Gastroesophageal sphincter (tissue), 4 donors: ENCODE results near the gene ZNF248. TPM values are rescaled to one million over a fixed set of nuclear protein-coding genes. Genes with fewer than 3 reads are reported as not detected.
"Not testable (repeated sequence)": the region's sequence is repeated elsewhere in the genome, so short reads cannot be mapped to it uniquely, and the experiment has no call there.

Source experiments
- ATAC-seq: fragments of 150-250 bp; one replicate; pipeline ENCODE4 v1.9.1; 2016; ENCODE audit warnings: mild to moderate bottlenecking, moderate library complexity
- H3K27ac ChIP-seq, 4 donors: fragments of 200-600 bp; sonication (generic) in 3 of 4; 1 replicate in 3 of 4; 2 replicates in 1 of 4; pipeline ENCODE4 v1.5.1; 2016 to 2019
- H3K27me3 ChIP-seq: fragments of 200-600 bp; sonication (generic); one replicate; pipeline ENCODE4 v1.5.1; 2019
- H3K36me3 ChIP-seq, 2 donors: fragments of 200-600 bp; sonication (generic); one replicate each; pipeline ENCODE4 v1.5.1; 2019; ENCODE audit warnings: control low read depth in 1 of 2
- H3K4me1 ChIP-seq, 3 donors: fragments of 200-600 bp; sonication (generic); 1 replicate in 2 of 3; 2 replicates in 1 of 3; pipeline ENCODE4 v1.5.1; 2016 to 2019; ENCODE audit warnings: control low read depth in 2 of 3
- H3K4me3 ChIP-seq, 2 donors: fragments of 200-600 bp; sonication (generic); one replicate each; pipeline ENCODE4 v1.5.1; 2019; ENCODE audit warnings: mild to moderate bottlenecking in 1 of 2, moderate library complexity in 1 of 2
- H3K9me3 ChIP-seq, 3 donors: fragments of 200-600 bp; sonication (generic); one replicate each; pipeline ENCODE4 v1.5.1; 2017 to 2019; ENCODE audit warnings: control low read depth in 2 of 3
- CTCF ChIP-seq, 4 experiments: fragments of 200-600 bp in 2 of 4; fragments of 450-650 bp in 2 of 4; sonication (generic) in 1 of 4; IDR thresholded peaks; one replicate each; pipeline ENCODE4 v1.5.1; 2017 to 2019; ENCODE audit warnings: antibody characterized with exemption in 4 of 4, mild to moderate bottlenecking in 2 of 4, moderate library complexity in 2 of 4
- EP300 ChIP-seq: sonication (generic); formaldehyde crosslinking; IDR thresholded peaks from one replicate; pipeline ENCODE4 v1.6.1; 2017; ENCODE audit warnings: antibody characterized with exemption, mild to moderate bottlenecking
- POLR2A ChIP-seq, 2 donors: fragments of 450-650 bp; IDR thresholded peaks; one replicate each; pipeline ENCODE4 v1.6.1; 2017; ENCODE audit warnings: antibody characterized with exemption in 2 of 2, mild to moderate bottlenecking in 2 of 2, moderate library complexity in 1 of 2
- POLR2AphosphoS5 ChIP-seq: sonication (generic); formaldehyde crosslinking; IDR thresholded peaks from one replicate; pipeline ENCODE4 v1.6.1; 2017; ENCODE audit warnings: antibody characterized with exemption
- WGBS, 2 donors: methylation state at CpG; one replicate each; pipeline ENCODE4 v1.1.5; 2018; ENCODE audit warnings: low coverage in 1 of 2; 5-methylcytosine and 5-hydroxymethylcytosine counted together
- total RNA-seq, 4 donors: library from RNA; depleted of rRNA; stranded (reverse); fragments of >200 nt; gene quantifications; one replicate each; pipeline ENCODE4 v1.1.0, GENCODE V29; 2016

Gene ZNF248
- total RNA-seq, 4 donors from 2014 or later = 15.9 to 28.9 (median 22.2) TPM

GRCh38 chr10:37739181-37739580 lies 118.2 kb downstream of the ZNF248 start:
- 68 to 75% methylated on average over 2 of the region's 3 CpGs for WGBS, 2 donors
- no peak for ATAC-seq
- H3K27ac ChIP-seq = no peak overlapping the region
- no peaks in the 10 kb centered on the region for H3K36me3 ChIP-seq
- TF ChIP-seq POLR2AphosphoS5 = no peak
- no peak for TF ChIP-seq POLR2A (IDR thresholded peaks at IDR 0.05)
- no peak for TF ChIP-seq EP300
- no peak for TF ChIP-seq CTCF (IDR thresholded peaks at IDR 0.05)
- H3K9me3 ChIP-seq = peaks cover 0 to 5% (median 0%) of the 10 kb centered on the region in 3 donors
- no peak overlapping the region for H3K4me3 ChIP-seq
- peaks cover 35% of the 10 kb centered on the region for H3K27me3 ChIP-seq
- H3K4me1 ChIP-seq = no peaks in the 10 kb centered on the region

GRCh38 chr10:37738241-37738640 lies 119.2 kb downstream of the ZNF248 start:
- peaks cover 41% of the 10 kb centered on the region for H3K27me3 ChIP-seq
- not testable (repeated sequence) for H3K4me1 ChIP-seq, H3K9me3 ChIP-seq, H3K36me3 ChIP-seq, H3K27ac ChIP-seq, H3K4me3 ChIP-seq, ATAC-seq
- WGBS, 2 donors = 95 to 100% methylated on average over 2 to 13 of the region's 16 CpGs

- no peaks in the 10 kb centered on the region for H3K4me1 ChIP-seq
- peaks cover 0 to 5% (median 0%) of the 10 kb centered on the region in 3 donors for H3K9me3 ChIP-seq
- no peak overlapping the region for H3K27ac ChIP-seq
- WGBS, 2 donors = no CpG with 5 or more reads among the region's 15 CpGs
- peaks cover 50% of the 10 kb centered on the region for H3K27me3 ChIP-seq
- no peaks in the 10 kb centered on the region for H3K36me3 ChIP-seq
- no peak for ATAC-seq
- H3K4me3 ChIP-seq = no peak overlapping the region
- TF ChIP-seq EP300 (no peak), POLR2AphosphoS5 (no peak), CTCF (IDR thresholded peaks at IDR 0.05) (no peak), POLR2A (IDR thresholded peaks at IDR 0.05) (no peak)
Measured at GRCh38 chr10:37737336-37737735, 120.1 kb downstream of the ZNF248 start.

- Histone ChIP-seq H3K9me3 (peaks cover 0 to 5% (median 0%) of the 10 kb centered on the region in 3 donors), H3K36me3 (no peaks in the 10 kb centered on the region), H3K27ac (no peak overlapping the region), H3K4me1 (no peaks in the 10 kb centered on the region), H3K4me3 (no peak overlapping the region), H3K27me3 (peaks cover 50% of the 10 kb centered on the region)
- ATAC-seq = no peak
- no peak for TF ChIP-seq EP300
- TF ChIP-seq POLR2A (IDR thresholded peaks at IDR 0.05) = no peak
- TF ChIP-seq POLR2AphosphoS5 = no peak
- TF ChIP-seq CTCF (IDR thresholded peaks at IDR 0.05) = no peak
- WGBS, 2 donors = 64 to 86% methylated on average over 1 of the region's 1 CpG
Measured at GRCh38 chr10:37736120-37736519, 121.3 kb downstream of the ZNF248 start.

- no peak overlapping the region for H3K4me3 ChIP-seq
- peaks cover 57% of the 10 kb centered on the region for H3K27me3 ChIP-seq
- H3K27ac ChIP-seq = no peak overlapping the region
- no peak for ATAC-seq
- WGBS, 2 donors = 64% methylated on average over 2 of the region's 2 CpGs; no CpG with 5 or more reads in 1 of the 2 donors
- TF ChIP-seq CTCF (IDR thresholded peaks at IDR 0.05) (no peak), POLR2AphosphoS5 (no peak)
- no peaks in the 10 kb centered on the region for H3K36me3 ChIP-seq
- H3K9me3 ChIP-seq = peaks cover 0 to 5% (median 0%) of the 10 kb centered on the region in 3 donors
- H3K4me1 ChIP-seq = no peaks in the 10 kb centered on the region
Measured at GRCh38 chr10:37734971-37735370, 122.4 kb downstream of the ZNF248 start.

Other genes with a start within 250 kb of the ZNF248 start
- 10 to 100 TPM; 17.3 to 36.1 (median 23.7) TPM for gene ZNF25, start 119.0 kb upstream of the ZNF248 start, total RNA-seq
- gene ZNF33A, start 153.1 kb upstream of the ZNF248 start, total RNA-seq = 10 to 100 TPM; 24.7 to 50.6 (median 32.2) TPM
- 10 to 100 TPM; 15.3 to 30.6 (median 22.5) TPM for gene ZNF37A, start 236.7 kb upstream of the ZNF248 start, total RNA-seq